ENCODE results near the gene KLK13. TPM values are rescaled to one million over a fixed set of nuclear protein-coding genes. Genes with fewer than 3 reads are reported as not detected.

The KLK13 gene
- polyA plus RNA-seq, 1 experiment, result not detected

DNA sequence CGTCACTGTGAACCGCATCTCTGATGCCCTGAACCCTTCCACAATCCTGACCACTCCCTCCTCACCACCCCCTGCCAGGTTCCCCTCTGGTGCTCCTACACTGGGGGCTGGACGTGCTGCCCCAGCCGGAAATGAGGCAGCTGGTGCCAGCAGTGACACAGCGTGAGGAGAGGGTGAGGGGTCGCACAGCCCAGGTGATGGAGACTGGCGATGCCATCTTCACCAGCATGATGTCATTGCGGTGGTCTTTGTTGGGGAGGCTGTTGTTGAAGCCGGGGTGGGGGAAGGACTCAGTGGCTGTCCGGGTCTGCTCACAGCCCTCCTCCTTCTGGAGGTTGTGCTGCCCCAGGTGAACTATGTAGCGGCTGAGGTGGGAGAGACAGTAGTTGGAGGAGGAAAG, 40.9 kb downstream of the KLK13 start:
- DNase-seq (ENCODE audit: low read depth), result no peak
- ChIA-PET CTCF (no interaction called here), POLR2A (no interaction called here)
- Histone ChIP-seq H3K4me3 (ENCODE audit: low read depth, low read length) (no peak overlapping the region), H3K27me3 (ENCODE audit: control insufficient read depth, insufficient read depth, low read length) (peaks cover 11% of the 10 kb centered on the region), H3K36me3 (ENCODE audit: control insufficient read depth, insufficient read depth, low read length) (no peaks in the 10 kb centered on the region)
- TF ChIP-seq, protein P1, sequence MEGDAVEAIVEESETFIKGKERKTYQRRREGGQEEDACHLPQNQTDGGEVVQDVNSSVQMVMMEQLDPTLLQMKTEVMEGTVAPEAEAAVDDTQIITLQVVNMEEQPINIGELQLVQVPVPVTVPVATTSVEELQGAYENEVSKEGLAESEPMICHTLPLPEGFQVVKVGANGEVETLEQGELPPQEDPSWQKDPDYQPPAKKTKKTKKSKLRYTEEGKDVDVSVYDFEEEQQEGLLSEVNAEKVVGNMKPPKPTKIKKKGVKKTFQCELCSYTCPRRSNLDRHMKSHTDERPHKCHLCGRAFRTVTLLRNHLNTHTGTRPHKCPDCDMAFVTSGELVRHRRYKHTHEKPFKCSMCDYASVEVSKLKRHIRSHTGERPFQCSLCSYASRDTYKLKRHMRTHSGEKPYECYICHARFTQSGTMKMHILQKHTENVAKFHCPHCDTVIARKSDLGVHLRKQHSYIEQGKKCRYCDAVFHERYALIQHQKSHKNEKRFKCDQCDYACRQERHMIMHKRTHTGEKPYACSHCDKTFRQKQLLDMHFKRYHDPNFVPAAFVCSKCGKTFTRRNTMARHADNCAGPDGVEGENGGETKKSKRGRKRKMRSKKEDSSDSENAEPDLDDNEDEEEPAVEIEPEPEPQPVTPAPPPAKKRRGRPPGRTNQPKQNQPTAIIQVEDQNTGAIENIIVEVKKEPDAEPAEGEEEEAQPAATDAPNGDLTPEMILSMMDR (IDR thresholded peaks at IDR 0.05; ENCODE audit: insufficient read depth, low read depth, low read length), result no peak

DNA sequence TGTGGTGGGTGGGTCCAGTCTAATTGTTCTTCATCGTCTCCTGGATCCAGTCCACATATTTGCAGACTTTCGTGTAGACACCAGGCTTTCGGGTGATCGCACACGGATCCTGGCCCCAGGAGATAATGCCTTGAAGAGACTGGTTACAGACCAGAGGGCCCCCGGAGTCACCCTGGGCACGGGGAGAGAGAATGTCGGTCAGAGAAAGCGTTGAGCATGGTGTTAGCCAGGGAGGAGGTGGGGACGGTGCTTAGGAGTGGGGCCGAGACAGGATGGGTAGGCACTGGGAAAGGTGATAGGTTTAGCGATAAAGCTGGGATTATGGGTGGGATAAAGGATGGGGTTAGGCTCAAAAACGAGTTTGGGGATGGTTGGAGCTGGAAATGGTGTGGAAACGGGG, 42.4 kb downstream of the KLK13 start:
- POLR2A ChIA-PET, result no interaction called here
- Histone ChIP-seq H3K36me3 (ENCODE audit: control insufficient read depth, insufficient read depth, low read length) (no peaks in the 10 kb centered on the region), H3K27me3 (ENCODE audit: control insufficient read depth, insufficient read depth, low read length) (peaks cover 11% of the 10 kb centered on the region), H3K4me3 (ENCODE audit: low read depth, low read length) (no peak overlapping the region)
- TF ChIP-seq, protein P1 (IDR thresholded peaks at IDR 0.05; ENCODE audit: insufficient read depth, low read depth, low read length), result no peak
- CTCF ChIA-PET, result no interaction called here
- DNase-seq (ENCODE audit: low read depth), result no peak

DNA sequence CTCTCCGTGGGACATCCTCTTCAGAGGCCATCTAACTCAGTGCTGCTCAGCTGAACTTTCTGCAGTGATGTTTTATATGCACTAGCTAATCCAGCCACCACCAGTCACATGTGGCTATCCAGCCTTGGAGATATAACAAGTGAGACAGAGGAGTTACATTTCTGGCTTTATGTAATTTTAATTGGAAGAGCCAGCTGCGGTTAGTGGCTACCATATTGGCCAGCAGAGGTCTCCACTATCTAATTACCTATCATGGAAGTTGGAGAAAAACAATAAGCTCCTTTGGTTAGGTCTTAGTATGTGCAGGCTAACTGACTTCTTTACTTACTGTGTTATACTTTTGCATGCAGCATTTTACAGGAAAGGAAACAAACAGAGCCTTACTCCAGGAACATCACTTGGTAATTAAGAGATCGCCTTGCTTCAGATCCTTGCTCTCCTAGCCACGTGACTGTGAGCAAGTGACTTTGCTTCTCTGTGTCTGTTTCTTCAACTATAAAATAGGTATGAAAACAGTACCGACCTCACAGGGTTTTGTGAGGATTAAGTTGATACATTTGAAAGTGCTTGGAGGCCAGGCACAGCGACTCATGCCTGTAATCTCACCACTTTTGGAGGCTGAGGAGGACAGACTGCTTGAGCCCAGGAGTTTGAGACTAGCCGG, 43.8 kb downstream of the KLK13 start:
- TF ChIP-seq, protein P1 (IDR thresholded peaks at IDR 0.05; ENCODE audit: insufficient read depth, low read depth, low read length), result peak; percentile 62
- Histone ChIP-seq H3K27me3 (ENCODE audit: control insufficient read depth, insufficient read depth, low read length) (peaks cover 14% of the 10 kb centered on the region), H3K36me3 (ENCODE audit: control insufficient read depth, insufficient read depth, low read length) (no peaks in the 10 kb centered on the region), H3K4me3 (ENCODE audit: low read depth, low read length) (no peak overlapping the region)
- ChIA-PET CTCF (interaction anchor here (0.7 to 1.1 kb wide), 4 partner anchors 22 to 99 kb away, joined by 3 to 6 read pairs (median 4); no protein-coding TSS in a partner anchor), POLR2A (interaction anchor here (0.5 kb wide), 1 partner anchor 636 kb away, joined by 3 read pairs; no protein-coding TSS in a partner anchor)
- no peak for DNase-seq (ENCODE audit: low read depth)

DNA sequence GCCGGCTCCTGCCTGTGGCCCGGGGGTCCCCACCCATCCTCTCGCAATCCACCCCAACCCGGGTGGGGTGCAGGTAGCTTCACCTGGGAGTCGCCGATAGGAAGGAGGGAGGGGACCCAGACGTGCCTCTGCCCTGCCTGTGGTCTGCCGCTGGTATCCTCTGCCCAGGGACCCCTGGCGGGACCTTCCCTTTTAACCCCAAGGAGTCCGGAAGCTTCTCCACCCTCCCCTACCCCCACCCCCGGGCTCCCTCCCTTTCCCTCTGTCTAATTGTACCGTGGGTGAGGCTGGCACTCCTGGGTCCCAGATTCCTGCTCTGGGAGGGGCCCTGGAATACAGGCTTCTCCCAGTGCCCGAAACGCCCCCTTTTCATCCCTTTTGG, 45.4 kb downstream of the KLK13 start, which contains the start of gene KLK10:
TSS of gene KLK10 (minus strand) at position 166 of the 382 bp plus-strand sequence. CDS start 579 bp downstream, outside the sequence.
- TF ChIP-seq, protein P1 (IDR thresholded peaks at IDR 0.05; ENCODE audit: insufficient read depth, low read depth, low read length), result no peak
- Histone ChIP-seq H3K27me3 (ENCODE audit: control insufficient read depth, insufficient read depth, low read length) (peaks cover 14% of the 10 kb centered on the region), H3K36me3 (ENCODE audit: control insufficient read depth, insufficient read depth, low read length) (no peaks in the 10 kb centered on the region), H3K4me3 (ENCODE audit: low read depth, low read length) (peak within 1 kb of the TSS; percentile 3; the same call in 1 of the 2 replicates)
- POLR2A ChIA-PET, result no interaction called here
- no peak for DNase-seq (ENCODE audit: low read depth)
- CTCF ChIA-PET, result no interaction called here

DNA sequence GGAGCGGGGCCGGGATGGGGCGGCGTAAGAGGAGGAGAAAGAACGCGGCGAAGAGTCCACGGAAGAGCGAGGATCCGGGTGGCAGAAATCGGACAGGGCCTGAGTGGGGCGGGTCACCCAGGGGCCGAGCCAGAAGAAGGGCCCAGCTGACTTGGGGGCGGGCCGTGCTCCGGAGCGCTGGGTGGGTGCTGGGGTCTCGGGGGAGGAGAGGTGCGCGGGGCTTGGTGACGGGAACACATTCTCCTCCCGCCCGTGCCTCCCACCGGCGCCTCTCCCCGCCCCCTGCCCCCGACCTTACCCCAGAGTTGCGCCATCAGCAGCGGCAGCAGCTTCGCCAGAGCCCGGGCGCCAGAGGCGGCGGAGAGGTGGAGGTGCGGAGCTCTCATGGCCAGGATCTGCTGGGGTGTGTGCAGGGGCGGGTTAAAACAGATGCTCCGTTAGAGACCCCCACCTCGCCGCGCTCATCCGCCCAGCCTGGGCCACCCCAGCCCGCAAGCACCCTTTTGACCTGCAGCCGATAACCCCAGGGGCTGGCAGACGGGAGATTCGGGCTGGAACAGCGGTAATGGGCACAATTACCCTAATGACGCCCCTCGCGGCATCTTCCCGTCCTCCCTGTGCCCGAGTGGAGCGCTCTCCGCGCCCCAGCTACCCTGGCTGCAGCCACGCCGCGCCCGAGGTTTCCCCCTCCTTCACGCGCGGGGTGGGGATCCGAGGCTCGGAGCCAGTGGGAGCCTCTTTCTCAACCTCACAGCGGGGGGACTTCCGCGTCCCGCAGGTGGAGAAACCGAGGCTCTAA, 45.9 kb downstream of the KLK13 start:
- H3K27me3 ChIP-seq (ENCODE audit: control insufficient read depth, insufficient read depth, low read length), result peaks cover 14% of the 10 kb centered on the region
- CTCF ChIA-PET, result interaction anchor here (1.1 kb wide), 1 partner anchor 77 kb away, joined by 5 read pairs; no protein-coding TSS in a partner anchor
- H3K4me3 ChIP-seq (ENCODE audit: low read depth, low read length), result peak overlapping the region; percentile 3; the same call in 1 of the 2 replicates
- DNase-seq (ENCODE audit: low read depth), result no peak
- no peaks in the 10 kb centered on the region for H3K36me3 ChIP-seq (ENCODE audit: control insufficient read depth, insufficient read depth, low read length)
- TF ChIP-seq, protein P1 (IDR thresholded peaks at IDR 0.05; ENCODE audit: insufficient read depth, low read depth, low read length), result no peak
- POLR2A ChIA-PET, result no interaction called here

Data from BJ (cell line).